ENCODE measurements around the gene TMPRSS6. TPM values are rescaled to one million over a fixed set of nuclear protein-coding genes. Genes with fewer than 3 reads are reported as not detected.

The TMPRSS6 gene
- total RNA-seq, 4 donors from 2014 or later, result not detected

DNA sequence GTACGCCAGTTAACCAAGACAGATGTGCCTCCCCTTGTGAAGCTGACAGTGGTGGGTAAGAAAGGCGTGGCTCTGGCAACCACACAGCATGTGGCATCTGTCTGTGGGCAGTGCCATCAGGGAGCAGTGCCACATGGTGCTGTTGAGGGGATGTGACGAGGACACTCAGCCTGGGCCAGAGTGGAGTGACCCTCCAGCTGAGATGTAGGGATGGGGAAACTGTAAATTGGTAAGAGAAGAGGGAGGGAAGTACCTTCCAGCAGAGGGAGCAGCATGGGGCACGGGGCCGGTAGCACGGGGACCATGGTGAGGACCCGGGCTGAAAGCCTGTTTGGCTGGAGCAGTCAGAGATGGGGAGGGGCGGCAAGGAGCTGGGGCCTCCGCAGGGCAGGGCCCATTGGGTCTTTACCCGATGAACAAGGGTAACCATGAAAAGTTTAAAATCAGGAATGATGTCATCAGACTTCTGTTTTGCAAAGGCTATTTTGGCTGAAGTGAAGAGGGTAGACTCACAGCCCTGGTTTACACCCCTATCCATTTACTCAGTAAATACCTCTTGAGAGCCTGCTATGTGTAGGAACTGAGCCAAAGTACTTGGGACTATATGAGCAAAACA is 10.4 kb downstream of the TMPRSS6 start:
- DNase-seq (ENCODE audit: extremely low spot score), result no peak
- Histone ChIP-seq H3K4me3 (no peak overlapping the region), H3K27me3 (peaks cover 0 to 72% (median 5%) of the 10 kb centered on the region in 4 donors), H3K9me3 (no peaks in the 10 kb centered on the region), H3K4me1 (no peaks in the 10 kb centered on the region), H3K36me3 (no peaks in the 10 kb centered on the region), H3K27ac (replicated peaks in 1 of 4) (no peak overlapping the region)
- TF ChIP-seq EP300 (IDR thresholded peaks at IDR 0.05) (no peak), POLR2AphosphoS5 (IDR thresholded peaks at IDR 0.05) (no peak), CTCF (IDR thresholded peaks at IDR 0.05) (no peak), POLR2A (IDR thresholded peaks at IDR 0.05; ENCODE audit: low read depth) (no peak)
- intact Hi-C loops (cut with DNase I), result no loop called here
- 51% methylated on average over 10 of the region's 10 CpGs for WGBS

DNA sequence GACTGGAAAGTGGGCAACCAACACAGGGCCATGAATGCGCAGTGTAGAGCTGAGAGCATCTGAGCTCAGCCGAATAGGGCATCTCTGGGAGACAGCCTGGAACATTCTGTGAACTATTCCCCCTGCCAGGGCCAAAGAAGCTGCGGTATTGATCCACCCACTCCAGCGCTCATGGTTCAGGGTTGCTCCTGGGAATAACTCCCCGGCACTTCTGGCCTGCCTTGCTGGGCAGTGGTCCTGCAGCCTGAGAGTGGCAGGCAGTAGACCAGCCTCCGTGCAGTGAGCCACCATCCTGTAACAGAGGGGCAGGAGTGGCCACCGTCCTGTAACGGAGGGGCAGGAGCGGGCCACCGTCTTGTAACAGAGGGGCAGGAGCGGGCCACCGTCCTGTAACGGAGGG is 12.2 kb downstream of the TMPRSS6 start:
- Histone ChIP-seq H3K27me3 (peaks cover 0 to 72% (median 5%) of the 10 kb centered on the region in 4 donors), H3K4me1 (no peaks in the 10 kb centered on the region), H3K4me3 (no peak overlapping the region), H3K9me3 (no peaks in the 10 kb centered on the region), H3K36me3 (no peaks in the 10 kb centered on the region), H3K27ac (replicated peaks in 1 of 4) (no peak overlapping the region)
- 88% methylated on average over 9 of the region's 13 CpGs for WGBS
- intact Hi-C loops (cut with DNase I), result no loop called here
- DNase-seq (ENCODE audit: extremely low spot score), result no peak
- TF ChIP-seq POLR2AphosphoS5 (IDR thresholded peaks at IDR 0.05), result no peak
- TF ChIP-seq POLR2A (IDR thresholded peaks at IDR 0.05; ENCODE audit: low read depth), result no peak
- no peak for TF ChIP-seq CTCF (IDR thresholded peaks at IDR 0.05)
- no peak for TF ChIP-seq EP300 (IDR thresholded peaks at IDR 0.05)

DNA sequence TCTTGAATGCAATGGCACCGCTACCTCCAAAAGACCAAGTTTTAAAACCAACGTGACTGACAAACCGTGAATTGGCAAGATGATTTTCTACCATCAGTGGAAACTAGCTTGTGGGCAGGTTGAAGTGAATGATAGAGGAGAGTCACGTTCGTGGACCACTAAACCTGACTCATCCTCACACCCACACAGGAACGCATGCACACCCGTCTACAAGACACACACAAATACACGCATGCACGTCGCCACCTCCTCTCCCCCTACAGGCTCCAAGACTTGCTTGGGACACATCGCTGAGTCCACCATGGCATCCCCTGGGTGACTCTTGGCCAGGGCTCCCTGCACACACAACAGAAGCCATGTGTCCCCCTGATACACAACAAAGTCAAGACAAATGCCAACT is 14.4 kb downstream of the TMPRSS6 start:
- Histone ChIP-seq H3K4me1 (no peaks in the 10 kb centered on the region), H3K36me3 (no peaks in the 10 kb centered on the region), H3K27ac (replicated peaks in 1 of 4) (no peak overlapping the region), H3K27me3 (peaks cover 0 to 85% (median 5%) of the 10 kb centered on the region in 4 donors), H3K4me3 (no peak overlapping the region), H3K9me3 (no peaks in the 10 kb centered on the region)
- TF ChIP-seq POLR2A (IDR thresholded peaks at IDR 0.05; ENCODE audit: low read depth) (no peak), CTCF (IDR thresholded peaks at IDR 0.05) (no peak), POLR2AphosphoS5 (IDR thresholded peaks at IDR 0.05) (no peak), EP300 (IDR thresholded peaks at IDR 0.05) (no peak)
- intact Hi-C loops (cut with DNase I), result no loop called here
- no peak for DNase-seq (ENCODE audit: extremely low spot score)
- 71% methylated on average over 11 of the region's 11 CpGs for WGBS

GRCh38 chr22:37094239-37094638 is 15.3 kb downstream of the TMPRSS6 start:
- Histone ChIP-seq H3K27me3 (peaks cover 0 to 92% (median 5%) of the 10 kb centered on the region in 4 donors), H3K27ac (replicated peaks in 1 of 4) (no peak overlapping the region), H3K4me3 (no peak overlapping the region), H3K9me3 (no peaks in the 10 kb centered on the region), H3K36me3 (no peaks in the 10 kb centered on the region), H3K4me1 (no peaks in the 10 kb centered on the region)
- WGBS, result 49% methylated on average over 1 of the region's 1 CpG
- TF ChIP-seq EP300 (IDR thresholded peaks at IDR 0.05), result no peak
- TF ChIP-seq POLR2A (IDR thresholded peaks at IDR 0.05; ENCODE audit: low read depth), result no peak
- TF ChIP-seq POLR2AphosphoS5 (IDR thresholded peaks at IDR 0.05), result no peak
- TF ChIP-seq CTCF (IDR thresholded peaks at IDR 0.05), result no peak
- no peak for DNase-seq (ENCODE audit: extremely low spot score)
- intact Hi-C loops (cut with DNase I), result no loop called here

GRCh38 chr22:37092997-37093396 is 16.5 kb downstream of the TMPRSS6 start:
- TF ChIP-seq POLR2A (IDR thresholded peaks at IDR 0.05; ENCODE audit: low read depth), result no peak
- no peak for TF ChIP-seq POLR2AphosphoS5 (IDR thresholded peaks at IDR 0.05)
- TF ChIP-seq EP300 (IDR thresholded peaks at IDR 0.05), result no peak
- no peak for TF ChIP-seq CTCF (IDR thresholded peaks at IDR 0.05)
- peaks cover 0 to 94% (median 5%) of the 10 kb centered on the region in 4 donors for H3K27me3 ChIP-seq
- 71% methylated on average over 6 of the region's 6 CpGs for WGBS
- no peak overlapping the region for H3K4me3 ChIP-seq
- H3K4me1 ChIP-seq, result no peaks in the 10 kb centered on the region
- no peak overlapping the region for H3K27ac ChIP-seq (replicated peaks in 1 of 4)
- intact Hi-C loops (cut with DNase I), result no loop called here
- no peaks in the 10 kb centered on the region for H3K9me3 ChIP-seq
- DNase-seq (ENCODE audit: extremely low spot score), result no peak
- no peaks in the 10 kb centered on the region for H3K36me3 ChIP-seq

Data from esophagus muscularis mucosa (tissue), 4 donors.